Astrocyte (in vitro differentiated cells and primary cell): ENCODE results near the gene OR2W1.

Experiments
- EZH2 ChIP-seq: IDR thresholded peaks from 2 replicates; pipeline ENCODE4 v1.6.1; 2012; ENCODE audit warnings: mild to moderate bottlenecking, low read length, inconsistent platforms; ENCODE audit not compliant: insufficient read depth
- TF ChIP-seq, protein P1 (sequence below): IDR thresholded peaks from 2 replicates; pipeline ENCODE4 v1.5.1; 2011; ENCODE audit warnings: low read depth, mild to moderate bottlenecking, inconsistent platforms, low read length, moderate library complexity; ENCODE audit not compliant: insufficient read depth

- TF ChIP-seq, protein P1, sequence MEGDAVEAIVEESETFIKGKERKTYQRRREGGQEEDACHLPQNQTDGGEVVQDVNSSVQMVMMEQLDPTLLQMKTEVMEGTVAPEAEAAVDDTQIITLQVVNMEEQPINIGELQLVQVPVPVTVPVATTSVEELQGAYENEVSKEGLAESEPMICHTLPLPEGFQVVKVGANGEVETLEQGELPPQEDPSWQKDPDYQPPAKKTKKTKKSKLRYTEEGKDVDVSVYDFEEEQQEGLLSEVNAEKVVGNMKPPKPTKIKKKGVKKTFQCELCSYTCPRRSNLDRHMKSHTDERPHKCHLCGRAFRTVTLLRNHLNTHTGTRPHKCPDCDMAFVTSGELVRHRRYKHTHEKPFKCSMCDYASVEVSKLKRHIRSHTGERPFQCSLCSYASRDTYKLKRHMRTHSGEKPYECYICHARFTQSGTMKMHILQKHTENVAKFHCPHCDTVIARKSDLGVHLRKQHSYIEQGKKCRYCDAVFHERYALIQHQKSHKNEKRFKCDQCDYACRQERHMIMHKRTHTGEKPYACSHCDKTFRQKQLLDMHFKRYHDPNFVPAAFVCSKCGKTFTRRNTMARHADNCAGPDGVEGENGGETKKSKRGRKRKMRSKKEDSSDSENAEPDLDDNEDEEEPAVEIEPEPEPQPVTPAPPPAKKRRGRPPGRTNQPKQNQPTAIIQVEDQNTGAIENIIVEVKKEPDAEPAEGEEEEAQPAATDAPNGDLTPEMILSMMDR, result no peak
- TF ChIP-seq EZH2, result no peak
Measured at GRCh38 chr6:29011276-29011734, 33.7 kb downstream of the OR2W1 start.
